B cell (primary cell): ENCODE data around the gene CLASP2. TPM values are rescaled to one million over a fixed set of nuclear protein-coding genes. Genes with fewer than 3 reads are reported as not detected.

Source experiments
- ATAC-seq: fragments of 200-7000 bp; cut with Tn5 transposase; one replicate; pipeline ENCODE4 v1.10.0; 2021; ENCODE audit warnings: low read depth, mild to moderate bottlenecking, moderate number of reproducible peaks, moderate library complexity
- CTCF ChIA-PET: fragments of 350-600 bp; sonication (Branson Sonifier 250); formaldehyde crosslinking; loops from one replicate; lab custom pipeline; 2021; ENCODE audit warnings: antibody characterized with exemption, inconsistent platforms; lab: Charles Lee
- POLR2A ChIA-PET: fragments of 350-600 bp; sonication (Branson Sonifier 250); formaldehyde crosslinking; loops from one replicate; lab custom pipeline; 2021; ENCODE audit warnings: antibody characterized with exemption; lab: Charles Lee
- DNase-seq: peaks from one replicate; pipeline ENCODE4 v3.0.0; 2013
- H2AFZ ChIP-seq: 2 replicates; pipeline ENCODE4 v1.6.1; 2012; ENCODE audit warnings: mild to moderate bottlenecking, low read depth, low read length; ENCODE audit not compliant: insufficient read depth, poor library complexity, severe bottlenecking
- H3K27ac ChIP-seq, 2 donors: 1 replicate in 1 of 2; 2 replicates in 1 of 2; pipeline ENCODE4 v1.5.1; 2012 to 2013; ENCODE audit warnings: low read length in 2 of 2, mild to moderate bottlenecking in 2 of 2, moderate library complexity in 1 of 2
- H3K27me3 ChIP-seq, 4 experiments: fragments of 200-600 bp in 1 of 4; sonication (generic) in 1 of 4; replicated peaks in 1 of 4; 1 replicate in 2 of 4; 2 replicates in 2 of 4; pipeline versions ENCODE4 v1.6.1 to v1.7.0; 2013 to 2016; ENCODE audit warnings: low read length in 3 of 4, mild to moderate bottlenecking in 2 of 4, mixed read lengths in 1 of 4, moderate library complexity in 1 of 4; ENCODE audit not compliant: insufficient read depth in 4 of 4, control insufficient read depth in 3 of 4; ENCODE audit errors: control extremely low read depth in 1 of 4
- H3K36me3 ChIP-seq, 2 experiments: replicated peaks in 1 of 2; 1 replicate in 1 of 2; 2 replicates in 1 of 2; pipeline versions ENCODE4 v1.6.1 to v1.7.1; 2013; ENCODE audit warnings: low read length in 1 of 2; ENCODE audit not compliant: insufficient read depth in 2 of 2, control insufficient read depth in 1 of 2; ENCODE audit errors: control extremely low read depth in 1 of 2, extremely low read depth in 1 of 2
- H3K4me1 ChIP-seq, 2 donors: fragments of 200-600 bp in 1 of 2; sonication (generic) in 1 of 2; 1 replicate in 1 of 2; 2 replicates in 1 of 2; pipeline versions ENCODE4 v1.5.1 to v1.6.1; 2013 to 2017; ENCODE audit warnings: low read length in 2 of 2; ENCODE audit not compliant: control insufficient read depth in 2 of 2, insufficient read depth in 2 of 2
- H3K4me2 ChIP-seq: replicated peaks from 2 replicates; pipeline ENCODE3; 2012; ENCODE audit warnings: mild to moderate bottlenecking, low read depth, low read length; ENCODE audit not compliant: poor library complexity, severe bottlenecking
- H3K4me3 ChIP-seq, 5 experiments: fragments of 200-600 bp in 1 of 5; sonication (generic) in 1 of 5; 1 replicate in 3 of 5; 2 replicates in 2 of 5; pipeline versions ENCODE4 v1.5.1 to v1.7.0; 2011 to 2016; ENCODE audit warnings: low read length in 4 of 5, mild to moderate bottlenecking in 4 of 5, low read depth in 2 of 5, control low read depth in 1 of 5, moderate library complexity in 1 of 5; ENCODE audit not compliant: insufficient read depth in 1 of 5; ENCODE audit errors: control extremely low read depth in 1 of 5, extremely low read depth in 1 of 5
- H3K79me2 ChIP-seq: fragments of 200-600 bp; sonication (generic); one replicate; pipeline ENCODE4 v1.6.0; 2016; ENCODE audit warnings: low read length; ENCODE audit not compliant: control insufficient read depth, insufficient read depth
- H3K9ac ChIP-seq: fragments of 200-600 bp; sonication (generic); 2 replicates; pipeline ENCODE4 v1.6.1; 2017; ENCODE audit warnings: mild to moderate bottlenecking, low read length, moderate library complexity
- H3K9me3 ChIP-seq, 3 donors: one replicate each; pipeline versions ENCODE4 v1.6.1 to v1.7.1; 2013; ENCODE audit warnings: low read length in 2 of 3; ENCODE audit not compliant: control insufficient read depth in 2 of 3, insufficient read depth in 1 of 3; ENCODE audit errors: control extremely low read depth in 1 of 3
- H4K20me1 ChIP-seq: 2 replicates; pipeline ENCODE4 v1.6.0; 2012; ENCODE audit warnings: mild to moderate bottlenecking, low read length; ENCODE audit not compliant: insufficient read depth, control insufficient read depth, poor library complexity, severe bottlenecking
- H3K27ac Mint-ChIP-seq: one replicate; pipeline ENCODE4 v1.8.0; 2021; ENCODE audit warnings: mixed read lengths
- H3K27me3 Mint-ChIP-seq: one replicate; pipeline ENCODE4 v1.8.0; 2021; ENCODE audit warnings: mixed read lengths
- H3K4me1 Mint-ChIP-seq: one replicate; pipeline ENCODE4 v1.8.0; 2021; ENCODE audit warnings: mixed read lengths
- H3K4me3 Mint-ChIP-seq: one replicate; pipeline ENCODE4 v1.8.0; 2021; ENCODE audit warnings: mixed read lengths
- H3K9me3 Mint-ChIP-seq: one replicate; pipeline ENCODE4 v1.8.0; 2022; ENCODE audit warnings: mixed read lengths; ENCODE audit not compliant: insufficient read depth
- CTCF ChIP-seq: fragments of 200-600 bp; IDR thresholded peaks from one replicate; pipeline ENCODE4 v1.8.0; 2022; ENCODE audit warnings: antibody characterized with exemption, mild to moderate bottlenecking
- EZH2 ChIP-seq: IDR thresholded peaks from 2 replicates; pipeline ENCODE4 v1.6.1; 2012; ENCODE audit warnings: borderline replicate concordance, low read depth, mild to moderate bottlenecking, moderate library complexity, low read length; ENCODE audit not compliant: insufficient read depth, poor library complexity, severe bottlenecking
- WGBS: methylation state at CpG from one replicate; pipeline ENCODE4 v1.1.5; 2013; ENCODE audit warnings: missing lambda C conversion rate; ENCODE audit not compliant: insufficient coverage; 5-methylcytosine and 5-hydroxymethylcytosine counted together
- intact Hi-C: fragments of 100-400 bp; cut with micrococcal nuclease; formaldehyde crosslinking; loops from one replicate; pipeline ENCODE4 v1.10.0; 2022
- polyA plus RNA-seq: library from polyadenylated mRNA; depleted of rRNA; stranded (reverse); fragments of >200 nt; gene quantifications from 2 replicates; pipeline ENCODE4 v1.2.3, GENCODE V29; 2012
- total RNA-seq, 2 donors: library from RNA; stranded (reverse); fragments of 120-200 nt in 1 of 2; gene quantifications; 1 replicate in 1 of 2; 2 replicates in 1 of 2; pipeline versions ENCODE4 v1.2.3 to v1.2.4, GENCODE V29; 2013 to 2022

CLASP2 gene
- total and polyA plus RNA-seq, 2 donors (not counting 1 experiment from before 2014, with no cell fraction given): 10.7 to 109 TPM

DNA sequence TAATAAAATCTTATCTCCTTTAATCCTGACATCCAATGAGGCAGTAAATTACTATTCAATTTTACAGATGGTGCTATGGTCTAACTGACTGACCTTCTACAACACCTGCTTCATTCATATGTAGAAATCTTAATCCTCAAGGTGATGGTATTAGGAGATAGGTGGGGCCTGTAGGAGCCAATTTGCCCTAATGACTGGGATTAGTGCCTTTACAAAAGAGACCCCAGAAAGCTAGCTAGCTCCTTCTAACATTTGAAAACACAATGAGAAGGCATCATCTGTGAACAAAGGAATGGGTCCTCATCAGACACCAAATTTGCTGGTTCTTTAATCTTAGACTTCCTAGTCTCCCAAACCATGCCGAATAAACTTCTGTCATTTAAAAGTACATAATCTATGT is 140.5 kb downstream of the CLASP2 start:
- H3K27me3 ChIP-seq: no peaks in the 10 kb centered on the region
- ChIA-PET POLR2A (no interaction called here), CTCF (no interaction called here)
- H3K4me3 Mint-ChIP-seq: no peak overlapping the region
- peaks cover 0 to 3% of the 10 kb centered on the region in 2 donors for H3K4me1 ChIP-seq
- intact Hi-C loops: no loop called here
- H3K27me3 Mint-ChIP-seq: no peaks in the 10 kb centered on the region
- no peaks in the 10 kb centered on the region for H4K20me1 ChIP-seq
- H3K9me3 ChIP-seq: no peaks in the 10 kb centered on the region
- DNase-seq (no peak), ATAC-seq (no peak)
- H3K36me3 ChIP-seq: peaks cover 8 to 22% of the 10 kb centered on the region in 2 experiments
- H3K27ac ChIP-seq: no peak overlapping the region
- no peaks in the 10 kb centered on the region for H3K79me2 ChIP-seq
- no peak overlapping the region for H3K9ac ChIP-seq
- H2AFZ ChIP-seq: no peak overlapping the region
- no CpG with 5 or more reads among the region's 1 CpG for WGBS
- no peak overlapping the region for H3K4me2 ChIP-seq
- H3K27ac Mint-ChIP-seq: no peak overlapping the region
- H3K9me3 Mint-ChIP-seq: no peaks in the 10 kb centered on the region
- H3K4me1 Mint-ChIP-seq: peaks cover 4% of the 10 kb centered on the region
- no peak overlapping the region for H3K4me3 ChIP-seq
- TF ChIP-seq EZH2: no peak
- TF ChIP-seq CTCF: no peak

GRCh38 chr3:33577173-33577572 is 140.9 kb downstream of the CLASP2 start:
- WGBS: no CpG with 5 or more reads among the region's 3 CpGs
- ChIA-PET CTCF (no interaction called here), POLR2A (no interaction called here)
- DNase-seq (no peak), ATAC-seq (no peak)
- Histone ChIP-seq H3K4me2 (no peak overlapping the region), H3K36me3 (peaks cover 8 to 22% of the 10 kb centered on the region in 2 experiments), H3K79me2 (no peaks in the 10 kb centered on the region), H3K27me3 (no peaks in the 10 kb centered on the region), H3K4me1 (peaks cover 0 to 3% of the 10 kb centered on the region in 2 donors), H3K27ac (no peak overlapping the region), H3K4me3 (no peak overlapping the region), H3K9ac (no peak overlapping the region), H2AFZ (no peak overlapping the region), H3K9me3 (no peaks in the 10 kb centered on the region), H4K20me1 (no peaks in the 10 kb centered on the region)
- Mint-ChIP-seq H3K9me3 (no peaks in the 10 kb centered on the region), H3K4me3 (no peak overlapping the region), H3K27ac (no peak overlapping the region), H3K27me3 (no peaks in the 10 kb centered on the region), H3K4me1 (peaks cover 4% of the 10 kb centered on the region)
- no peak for TF ChIP-seq CTCF
- TF ChIP-seq EZH2: no peak
- intact Hi-C loops: no loop called here
